ENCODE measurements around the gene GATD1.

GRCh38 chr11:721741-722345 is 55.4 kb downstream of the GATD1 start:
- TF ChIP-seq CTCF (IDR thresholded peaks at IDR 0.05) (no peak), POLR2A (IDR thresholded peaks at IDR 0.05) (no peak)
